Mucosa of gallbladder (tissue), 1 donor: Measurements from ENCODE around the gene CPLANE1. TPM values are rescaled to one million over a fixed set of nuclear protein-coding genes. Genes with fewer than 3 reads are reported as not detected.
"Not testable (repeated sequence)": the region's sequence is repeated elsewhere in the genome, so short reads cannot be mapped to it uniquely, and the experiment has no call there.

ENCODE experiments used
- DNase-seq: peaks from one replicate; pipeline ENCODE4 v3.0.0-alpha.2; 2020; ENCODE audit warnings: low spot score
- total RNA-seq: library from RNA; stranded (reverse); gene quantifications from one replicate; pipeline ENCODE4 v1.2.1, GENCODE V29; 2021
- donor health status: DM: no; HTN: no; CAD: no.

The CPLANE1 gene
- total RNA-seq, 1 donor from 2014 or later, result 20.2 TPM

- no peak for DNase-seq
Observed at GRCh38 chr5:37208883-37209797, 40.0 kb downstream of the CPLANE1 start.

- no peak for DNase-seq
Observed at GRCh38 chr5:37207802-37208201, 41.4 kb downstream of the CPLANE1 start.

GRCh38 chr5:37206736-37207135 is 42.4 kb downstream of the CPLANE1 start:
- no peak for DNase-seq

- DNase-seq, result no peak
Observed at GRCh38 chr5:37198842-37199241, 50.3 kb downstream of the CPLANE1 start.

- DNase-seq, result no peak
Observed at GRCh38 chr5:37198061-37198460, 51.1 kb downstream of the CPLANE1 start.

- no peak for DNase-seq
Observed at GRCh38 chr5:37197340-37198050, 51.7 kb downstream of the CPLANE1 start.

GRCh38 chr5:37190592-37190991 is 58.6 kb downstream of the CPLANE1 start:
- DNase-seq, result no peak

GRCh38 chr5:37189355-37189754 is 59.8 kb downstream of the CPLANE1 start:
- no peak for DNase-seq

- DNase-seq, result no peak
Observed at GRCh38 chr5:37187465-37187977, 61.7 kb downstream of the CPLANE1 start.

GRCh38 chr5:37184748-37185364 is 64.3 kb downstream of the CPLANE1 start:
- DNase-seq, result no peak

GRCh38 chr5:37182667-37183066 is 66.5 kb downstream of the CPLANE1 start:
- no peak for DNase-seq

GRCh38 chr5:37174928-37175327 is 74.2 kb downstream of the CPLANE1 start:
- no peak for DNase-seq

- DNase-seq, result no peak
Observed at GRCh38 chr5:37172957-37173356, 76.2 kb downstream of the CPLANE1 start.

GRCh38 chr5:37170856-37171255 is 78.3 kb downstream of the CPLANE1 start:
- DNase-seq, result no peak

GRCh38 chr5:37166197-37166596 is 83.0 kb downstream of the CPLANE1 start:
- DNase-seq, result no peak

GRCh38 chr5:37165761-37166160 is 83.4 kb downstream of the CPLANE1 start:
- no peak for DNase-seq

- no peak for DNase-seq
Observed at GRCh38 chr5:37153661-37154060, 95.5 kb downstream of the CPLANE1 start.

- DNase-seq, result no peak
Observed at GRCh38 chr5:37146896-37147295, 102.3 kb downstream of the CPLANE1 start.

GRCh38 chr5:37136694-37137093 is 112.5 kb downstream of the CPLANE1 start:
- no peak for DNase-seq

GRCh38 chr5:37135312-37135711 is 113.9 kb downstream of the CPLANE1 start:
- not testable (repeated sequence) for DNase-seq

GRCh38 chr5:37133939-37134338 is 115.2 kb downstream of the CPLANE1 start:
- DNase-seq, result no peak

GRCh38 chr5:37132646-37133045 is 116.5 kb downstream of the CPLANE1 start:
- no peak for DNase-seq
